Mucosa of stomach (tissue), 1 donor: ENCODE measurements around the gene MGAT1.

Source experiments
- H3K27me3 ChIP-seq: one replicate; pipeline ENCODE4 v1.7.0; 2013; ENCODE audit warnings: mild to moderate bottlenecking, low read length; ENCODE audit not compliant: control insufficient read depth, insufficient read depth
- H3K36me3 ChIP-seq: one replicate; pipeline ENCODE4 v1.7.0; 2013; ENCODE audit warnings: low read length; ENCODE audit not compliant: control insufficient read depth, insufficient read depth
- H3K4me1 ChIP-seq: one replicate; pipeline ENCODE4 v1.7.0; 2013; ENCODE audit warnings: mild to moderate bottlenecking, low read length; ENCODE audit not compliant: control insufficient read depth, insufficient read depth
- H3K4me3 ChIP-seq: one replicate; pipeline ENCODE4 v1.7.0; 2013; ENCODE audit warnings: low read length
- H3K9ac ChIP-seq: one replicate; pipeline ENCODE4 v1.7.0; 2013; ENCODE audit warnings: mild to moderate bottlenecking, low read length, moderate library complexity
- H3K9me3 ChIP-seq: one replicate; pipeline ENCODE4 v1.7.0; 2013; ENCODE audit warnings: mild to moderate bottlenecking, low read length, moderate library complexity; ENCODE audit not compliant: control insufficient read depth
- donor health status: Pancreatic carcinoma.

Gene MGAT1

DNA sequence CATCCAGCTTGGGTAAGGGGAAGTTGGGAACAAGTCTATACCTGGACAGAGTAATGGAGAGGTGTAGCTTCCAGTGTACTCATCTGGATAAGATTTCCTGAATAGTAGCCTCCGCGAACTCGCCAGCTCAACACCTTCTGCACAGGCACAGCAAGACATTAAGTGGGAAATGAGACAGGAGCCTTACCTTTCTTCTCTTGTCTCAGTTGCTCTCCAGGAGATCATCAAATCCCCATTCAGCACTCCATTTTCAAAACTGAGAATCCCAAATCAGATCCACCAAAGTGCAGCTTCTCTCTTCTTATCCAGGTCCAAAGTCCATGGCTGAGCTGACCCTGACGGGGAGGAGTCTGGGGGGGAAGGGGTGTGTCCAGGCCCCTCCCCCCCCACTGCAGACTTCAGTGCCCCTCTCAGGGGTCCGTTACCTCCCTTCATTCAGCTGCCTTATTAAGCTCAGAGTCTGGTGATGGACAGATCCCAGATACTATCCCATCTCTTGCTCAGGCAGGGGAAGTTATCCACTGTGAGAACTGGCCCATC lies 5.9 kb upstream of the MGAT1 start:
- Histone ChIP-seq H3K36me3 (no peaks in the 10 kb centered on the region), H3K9ac (peak overlapping the region; percentile 92), H3K9me3 (no peaks in the 10 kb centered on the region), H3K4me3 (no peak overlapping the region), H3K27me3 (no peaks in the 10 kb centered on the region), H3K4me1 (peaks cover 56% of the 10 kb centered on the region)

GRCh38 chr5:180807654-180808414 lies 5.2 kb upstream of the MGAT1 start:
- Histone ChIP-seq H3K27me3 (no peaks in the 10 kb centered on the region), H3K4me3 (no peak overlapping the region), H3K9ac (peak overlapping the region; percentile 92), H3K4me1 (peaks cover 62% of the 10 kb centered on the region), H3K36me3 (no peaks in the 10 kb centered on the region), H3K9me3 (no peaks in the 10 kb centered on the region)

GRCh38 chr5:180807046-180807445 lies 4.4 kb upstream of the MGAT1 start:
- Histone ChIP-seq H3K4me3 (no peak overlapping the region), H3K4me1 (peaks cover 61% of the 10 kb centered on the region), H3K36me3 (no peaks in the 10 kb centered on the region), H3K9ac (no peak overlapping the region), H3K27me3 (no peaks in the 10 kb centered on the region), H3K9me3 (no peaks in the 10 kb centered on the region)

- Histone ChIP-seq H3K9ac (no peak overlapping the region), H3K27me3 (no peaks in the 10 kb centered on the region), H3K4me3 (no peak overlapping the region), H3K4me1 (peaks cover 60% of the 10 kb centered on the region), H3K9me3 (no peaks in the 10 kb centered on the region), H3K36me3 (no peaks in the 10 kb centered on the region)
Measured at GRCh38 chr5:180806351-180807011, 3.9 kb upstream of the MGAT1 start.

DNA sequence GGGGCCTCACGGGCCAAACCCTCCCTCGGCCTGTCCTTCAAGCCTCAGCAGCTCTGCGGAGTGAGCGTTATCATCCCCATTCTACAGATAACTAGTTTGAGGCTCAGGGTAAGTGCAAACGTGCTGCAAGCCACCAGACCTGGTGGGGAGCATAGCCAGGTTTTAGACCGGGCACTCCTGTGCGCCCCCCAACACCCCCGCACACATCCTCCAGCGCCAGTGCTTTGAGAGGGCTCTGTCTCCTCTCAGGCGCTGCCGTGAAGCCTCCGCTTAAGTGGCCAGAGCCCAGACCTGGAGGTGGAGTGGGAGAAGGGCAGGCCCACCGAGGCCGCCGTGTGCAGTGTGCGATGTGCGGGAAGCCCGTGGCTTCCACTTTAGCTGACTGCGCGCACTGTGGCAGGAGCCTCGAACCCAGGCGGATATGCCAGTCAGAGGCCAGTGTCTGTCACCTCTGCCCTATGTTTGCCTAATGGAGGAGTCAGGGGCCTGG lies 1.6 kb upstream of the MGAT1 start:
- peak overlapping the region; percentile 79 for H3K9ac ChIP-seq
- no peaks in the 10 kb centered on the region for H3K36me3 ChIP-seq
- no peaks in the 10 kb centered on the region for H3K9me3 ChIP-seq
- H3K4me1 ChIP-seq: peaks cover 76% of the 10 kb centered on the region
- no peaks in the 10 kb centered on the region for H3K27me3 ChIP-seq
- no peak overlapping the region for H3K4me3 ChIP-seq

GRCh38 chr5:180803181-180804128 lies 849 bp upstream of the MGAT1 start:
- H3K4me1 ChIP-seq: peaks cover 76% of the 10 kb centered on the region
- H3K9ac ChIP-seq: peak overlapping the region; percentile 79
- H3K9me3 ChIP-seq: no peaks in the 10 kb centered on the region
- H3K27me3 ChIP-seq: no peaks in the 10 kb centered on the region
- H3K4me3 ChIP-seq: peak overlapping the region; percentile 16
- no peaks in the 10 kb centered on the region for H3K36me3 ChIP-seq

DNA sequence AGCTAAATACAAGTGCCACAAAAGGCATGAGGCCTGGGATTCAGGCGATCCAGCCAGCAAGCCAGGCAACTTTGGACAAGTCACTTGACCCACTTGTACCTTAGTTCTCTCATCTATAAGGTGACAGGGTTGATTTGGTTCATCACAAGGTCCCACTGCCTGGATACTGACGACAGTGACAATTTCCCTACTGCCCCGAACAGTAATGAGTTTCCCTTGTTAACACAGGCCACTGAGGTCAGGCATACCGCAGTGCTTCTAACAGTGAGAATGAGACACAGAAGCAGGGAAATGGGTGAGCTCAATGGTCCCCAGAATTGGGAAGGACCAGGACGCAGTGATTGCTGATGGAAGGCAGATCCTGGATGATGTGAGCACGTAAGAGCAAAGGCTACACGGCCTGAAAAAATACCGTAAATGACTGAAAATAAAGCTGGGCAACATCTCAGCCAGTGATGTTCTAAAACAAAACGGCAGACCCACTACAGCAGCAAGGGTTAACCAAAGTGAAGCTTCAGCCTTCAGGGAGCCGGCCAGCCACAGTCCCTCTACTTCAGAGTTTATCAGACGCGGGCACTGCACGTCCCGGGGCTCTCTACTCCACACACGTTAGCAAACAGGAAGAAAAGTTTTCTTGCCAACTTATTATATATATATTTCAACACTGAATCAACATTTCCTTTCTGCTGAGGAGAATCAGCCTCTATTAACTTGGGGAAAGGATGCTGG lies 846 bp downstream of the MGAT1 start:
- Histone ChIP-seq H3K4me1 (peaks cover 70% of the 10 kb centered on the region), H3K9ac (peak overlapping the region; percentile 82), H3K4me3 (peak overlapping the region; percentile 61), H3K9me3 (no peaks in the 10 kb centered on the region), H3K36me3 (no peaks in the 10 kb centered on the region), H3K27me3 (no peaks in the 10 kb centered on the region)

DNA sequence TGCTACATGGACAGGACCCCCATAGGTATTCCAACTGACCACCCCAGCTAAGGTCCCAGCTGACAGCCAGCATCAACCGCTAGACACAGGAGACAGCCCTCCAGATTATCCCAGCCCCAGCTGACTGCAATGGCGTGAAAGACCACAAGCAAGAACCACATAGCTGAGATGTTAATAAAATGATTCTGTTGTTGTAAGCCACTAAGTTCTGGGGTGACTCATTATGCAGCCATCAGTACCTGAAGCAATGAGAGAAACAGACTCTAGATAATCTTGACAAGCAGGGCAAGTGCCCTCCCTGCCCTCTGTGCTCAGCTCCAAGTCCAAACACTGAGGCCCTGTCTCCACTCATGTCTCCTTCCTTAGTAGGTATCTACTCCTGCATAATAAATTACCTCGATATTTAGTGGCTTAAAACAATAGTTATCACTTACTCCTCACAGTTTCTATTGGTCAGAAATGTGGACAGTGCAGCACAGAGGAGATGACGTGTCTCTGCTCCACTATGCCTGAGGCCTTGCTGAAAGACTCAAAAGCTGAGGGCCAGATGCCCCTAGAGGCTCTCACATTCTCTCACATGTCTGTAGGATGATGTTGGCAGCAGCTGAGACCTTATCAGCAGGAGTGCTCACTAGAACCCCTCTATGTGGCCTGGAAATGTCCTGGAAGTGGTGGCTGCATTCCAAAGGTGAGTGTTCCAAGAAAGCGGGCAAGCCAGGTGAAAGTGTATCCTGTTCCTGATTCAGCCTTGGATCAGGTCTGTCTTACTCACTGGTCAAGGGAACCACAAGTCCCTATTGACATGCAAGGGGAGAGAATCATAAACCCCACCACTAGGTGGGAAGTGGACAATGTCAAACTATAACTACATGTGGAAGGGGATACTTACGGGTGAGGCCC lies 2.5 kb downstream of the MGAT1 start:
- Histone ChIP-seq H3K9ac (peak overlapping the region; percentile 3), H3K4me1 (peaks cover 64% of the 10 kb centered on the region), H3K36me3 (no peaks in the 10 kb centered on the region), H3K27me3 (no peaks in the 10 kb centered on the region), H3K4me3 (no peak overlapping the region), H3K9me3 (no peaks in the 10 kb centered on the region)

DNA sequence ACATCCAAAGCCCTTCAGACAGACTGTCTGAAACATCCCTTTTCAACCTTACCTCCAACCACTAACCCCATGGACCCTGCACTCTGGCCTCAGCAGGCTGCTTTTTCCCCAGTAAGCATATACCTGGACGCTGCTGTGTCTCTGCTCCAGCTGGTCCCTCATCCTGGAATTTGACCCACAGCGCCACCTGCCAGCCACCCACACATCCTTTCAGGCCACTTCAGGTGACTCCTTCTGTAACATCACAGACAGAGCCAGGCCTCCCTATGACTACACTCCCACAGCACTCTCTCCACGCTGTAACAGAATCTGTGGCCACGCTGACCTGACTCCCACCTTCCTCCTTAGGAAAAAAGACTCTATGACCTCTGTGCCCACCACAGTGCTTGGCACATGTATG lies 3.4 kb downstream of the MGAT1 start:
- no peak overlapping the region for H3K9ac ChIP-seq
- H3K4me3 ChIP-seq: no peak overlapping the region
- H3K4me1 ChIP-seq: peaks cover 55% of the 10 kb centered on the region
- H3K36me3 ChIP-seq: no peaks in the 10 kb centered on the region
- H3K27me3 ChIP-seq: no peaks in the 10 kb centered on the region
- no peaks in the 10 kb centered on the region for H3K9me3 ChIP-seq

DNA sequence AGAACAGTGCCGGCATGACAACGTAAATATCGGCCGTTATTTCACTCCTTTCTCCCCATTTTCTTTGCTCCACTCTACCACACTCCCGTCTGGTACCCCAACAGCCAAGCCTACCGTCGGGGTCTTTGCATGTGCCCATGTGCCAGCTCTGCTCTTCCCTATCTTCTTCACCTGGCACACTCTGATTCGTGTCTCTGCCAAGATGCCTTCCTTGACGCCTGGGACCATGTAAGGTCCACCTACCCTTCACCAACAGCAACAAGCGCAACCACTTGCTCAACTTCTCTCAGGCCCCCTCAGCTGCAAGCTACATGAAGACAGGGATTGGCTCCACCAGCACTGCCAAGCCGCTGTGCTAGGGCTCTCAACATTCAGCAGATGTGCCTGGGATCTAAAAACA lies 4.4 kb downstream of the MGAT1 start:
- no peaks in the 10 kb centered on the region for H3K27me3 ChIP-seq
- H3K36me3 ChIP-seq: no peaks in the 10 kb centered on the region
- no peaks in the 10 kb centered on the region for H3K9me3 ChIP-seq
- H3K4me3 ChIP-seq: no peak overlapping the region
- H3K4me1 ChIP-seq: peaks cover 47% of the 10 kb centered on the region
- H3K9ac ChIP-seq: no peak overlapping the region
